GM06990 (cell line): ENCODE results near the gene ARHGAP26.

Experiments
- DNase-seq: peaks from one replicate; pipeline ENCODE4 v3.0.0-alpha.2; 2011; ENCODE audit not compliant: insufficient read length; ENCODE audit errors: extremely low read depth
- H3K27me3 ChIP-seq: replicated peaks from 2 replicates; pipeline ENCODE4 v1.6.0; 2011; ENCODE audit warnings: low read length; ENCODE audit not compliant: control insufficient read depth, insufficient read depth
- H3K36me3 ChIP-seq: 2 replicates; pipeline ENCODE4 v1.5.1; 2011; ENCODE audit warnings: low read length; ENCODE audit not compliant: control insufficient read depth, insufficient read depth
- H3K4me3 ChIP-seq: replicated peaks from 2 replicates; pipeline ENCODE4 v1.5.1; 2011; ENCODE audit warnings: low read depth, mild to moderate bottlenecking, control low read depth, low read length
- TF ChIP-seq, protein P1 (sequence below): IDR thresholded peaks from 2 replicates; pipeline ENCODE4 v1.5.1; 2011; ENCODE audit warnings: low read length, control low read depth, mild to moderate bottlenecking, inconsistent platforms; ENCODE audit not compliant: insufficient read depth, poor library complexity, severe bottlenecking

The ARHGAP26 gene

DNA sequence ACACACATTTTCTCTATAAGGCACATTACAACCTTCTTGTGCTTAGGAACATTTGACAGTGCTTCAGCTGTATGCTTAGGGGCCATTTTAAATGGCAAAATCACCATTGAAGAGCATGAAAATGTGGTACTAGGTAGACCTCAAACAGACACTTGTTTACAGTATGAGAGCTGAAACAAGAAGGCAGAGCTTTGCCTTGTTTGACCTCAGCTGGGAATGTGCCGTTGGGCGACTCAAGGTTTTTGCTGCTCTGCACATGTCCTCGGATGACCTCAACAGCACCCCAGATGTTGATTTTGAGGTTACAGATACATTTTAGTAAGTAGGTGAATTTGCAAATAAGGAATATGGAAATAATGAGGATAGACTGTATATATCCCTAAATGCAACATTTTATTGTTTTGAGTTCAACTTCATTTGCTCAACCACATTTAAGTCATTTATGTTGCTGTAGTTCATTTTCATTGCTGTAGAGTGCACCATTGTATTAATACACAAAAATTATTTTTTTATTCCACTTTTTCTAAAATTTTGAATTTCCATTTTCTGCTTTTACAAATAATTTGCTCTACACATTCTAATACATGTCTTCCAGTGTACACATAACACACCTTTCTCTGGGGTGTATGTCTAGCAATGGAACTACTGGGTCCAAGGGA, 426.6 kb downstream of the ARHGAP26 start:
- TF ChIP-seq, protein P1, sequence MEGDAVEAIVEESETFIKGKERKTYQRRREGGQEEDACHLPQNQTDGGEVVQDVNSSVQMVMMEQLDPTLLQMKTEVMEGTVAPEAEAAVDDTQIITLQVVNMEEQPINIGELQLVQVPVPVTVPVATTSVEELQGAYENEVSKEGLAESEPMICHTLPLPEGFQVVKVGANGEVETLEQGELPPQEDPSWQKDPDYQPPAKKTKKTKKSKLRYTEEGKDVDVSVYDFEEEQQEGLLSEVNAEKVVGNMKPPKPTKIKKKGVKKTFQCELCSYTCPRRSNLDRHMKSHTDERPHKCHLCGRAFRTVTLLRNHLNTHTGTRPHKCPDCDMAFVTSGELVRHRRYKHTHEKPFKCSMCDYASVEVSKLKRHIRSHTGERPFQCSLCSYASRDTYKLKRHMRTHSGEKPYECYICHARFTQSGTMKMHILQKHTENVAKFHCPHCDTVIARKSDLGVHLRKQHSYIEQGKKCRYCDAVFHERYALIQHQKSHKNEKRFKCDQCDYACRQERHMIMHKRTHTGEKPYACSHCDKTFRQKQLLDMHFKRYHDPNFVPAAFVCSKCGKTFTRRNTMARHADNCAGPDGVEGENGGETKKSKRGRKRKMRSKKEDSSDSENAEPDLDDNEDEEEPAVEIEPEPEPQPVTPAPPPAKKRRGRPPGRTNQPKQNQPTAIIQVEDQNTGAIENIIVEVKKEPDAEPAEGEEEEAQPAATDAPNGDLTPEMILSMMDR: no peak
- no peaks in the 10 kb centered on the region for H3K36me3 ChIP-seq
- no peaks in the 10 kb centered on the region for H3K27me3 ChIP-seq
- no peak for DNase-seq
- no peak overlapping the region for H3K4me3 ChIP-seq

DNA sequence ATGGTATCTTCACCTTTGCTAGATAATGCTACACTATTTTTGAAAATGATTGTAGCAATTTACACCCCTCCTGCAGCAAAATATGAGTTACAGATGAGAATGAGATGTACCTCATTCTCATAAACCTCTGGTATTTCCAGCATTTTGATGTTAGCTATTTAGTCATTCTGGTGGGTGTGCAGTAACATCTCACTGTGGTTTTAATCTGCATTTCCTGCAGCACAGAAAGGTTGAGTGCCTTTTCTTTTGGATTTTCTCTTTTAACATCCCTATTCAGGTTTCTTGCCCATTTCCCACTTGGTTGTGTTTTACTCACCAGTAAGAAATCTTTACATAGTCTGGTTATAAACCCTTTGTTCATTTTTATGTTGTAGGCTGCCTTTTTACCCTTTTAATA, 427.1 kb downstream of the ARHGAP26 start:
- TF ChIP-seq, protein P1: no peak
- no peaks in the 10 kb centered on the region for H3K36me3 ChIP-seq
- no peak overlapping the region for H3K4me3 ChIP-seq
- DNase-seq: no peak
- H3K27me3 ChIP-seq: no peaks in the 10 kb centered on the region

DNA sequence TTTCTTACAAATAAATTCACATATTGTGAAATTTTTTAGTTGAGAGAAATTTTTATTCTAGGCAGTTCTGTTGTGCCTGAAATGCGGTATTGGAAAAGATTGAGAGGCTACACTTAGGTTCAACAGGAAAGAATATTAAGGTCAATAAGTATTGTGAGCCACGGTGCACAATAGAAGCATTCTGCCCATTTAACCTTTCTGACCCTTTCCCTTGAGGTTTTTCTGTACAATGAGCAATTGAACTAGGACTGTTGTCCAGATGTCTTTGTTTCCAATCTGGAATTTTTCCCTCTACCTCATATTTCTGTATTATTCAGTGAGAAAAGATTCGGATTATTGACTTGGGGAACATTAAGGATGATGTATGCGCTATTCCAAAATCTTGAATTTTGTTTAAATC, 428.2 kb downstream of the ARHGAP26 start:
- Histone ChIP-seq H3K4me3 (no peak overlapping the region), H3K27me3 (no peaks in the 10 kb centered on the region), H3K36me3 (no peaks in the 10 kb centered on the region)
- DNase-seq: no peak
- TF ChIP-seq, protein P1: no peak

DNA sequence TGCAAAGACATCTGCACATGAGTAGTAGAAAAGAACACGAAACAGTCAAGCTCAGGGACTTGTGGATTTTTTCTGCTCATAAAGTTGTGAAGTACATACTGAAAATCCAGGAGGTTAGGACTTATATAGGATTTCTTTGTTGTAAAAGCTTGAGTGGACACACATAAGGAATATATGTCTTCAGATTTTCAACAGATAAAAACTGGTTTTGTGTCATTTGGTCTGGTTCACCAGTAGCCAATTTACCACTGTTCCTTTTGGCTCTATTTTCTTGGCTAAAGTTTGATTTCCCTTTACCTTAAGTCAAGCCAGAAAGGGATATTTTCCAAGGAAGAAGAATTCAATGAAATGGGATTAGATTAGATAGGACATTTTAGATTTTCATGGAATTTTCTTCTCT, 429.0 kb downstream of the ARHGAP26 start:
- TF ChIP-seq, protein P1: no peak
- Histone ChIP-seq H3K36me3 (no peaks in the 10 kb centered on the region), H3K4me3 (no peak overlapping the region), H3K27me3 (no peaks in the 10 kb centered on the region)
- DNase-seq: no peak

DNA sequence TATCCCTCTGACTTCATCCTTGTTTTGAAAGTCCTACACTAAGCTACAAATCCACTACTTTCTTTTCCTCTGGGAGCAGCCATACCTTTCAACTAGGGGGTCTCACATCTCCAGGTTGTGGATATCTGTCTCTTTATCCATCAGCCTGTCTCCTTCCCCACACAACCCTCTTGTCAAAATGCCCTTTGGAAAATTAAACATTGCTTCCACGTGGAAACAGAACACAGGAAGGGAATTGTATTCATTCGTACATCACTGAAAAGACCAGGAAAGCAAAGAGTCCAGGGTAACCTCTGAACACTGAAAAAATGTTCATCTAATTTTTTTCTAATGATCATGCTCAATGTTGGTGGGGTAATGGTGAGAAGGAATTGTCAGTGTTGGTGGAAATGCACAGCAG, 429.7 kb downstream of the ARHGAP26 start:
- no peaks in the 10 kb centered on the region for H3K36me3 ChIP-seq
- DNase-seq: no peak
- TF ChIP-seq, protein P1: no peak
- no peak overlapping the region for H3K4me3 ChIP-seq
- no peaks in the 10 kb centered on the region for H3K27me3 ChIP-seq

DNA sequence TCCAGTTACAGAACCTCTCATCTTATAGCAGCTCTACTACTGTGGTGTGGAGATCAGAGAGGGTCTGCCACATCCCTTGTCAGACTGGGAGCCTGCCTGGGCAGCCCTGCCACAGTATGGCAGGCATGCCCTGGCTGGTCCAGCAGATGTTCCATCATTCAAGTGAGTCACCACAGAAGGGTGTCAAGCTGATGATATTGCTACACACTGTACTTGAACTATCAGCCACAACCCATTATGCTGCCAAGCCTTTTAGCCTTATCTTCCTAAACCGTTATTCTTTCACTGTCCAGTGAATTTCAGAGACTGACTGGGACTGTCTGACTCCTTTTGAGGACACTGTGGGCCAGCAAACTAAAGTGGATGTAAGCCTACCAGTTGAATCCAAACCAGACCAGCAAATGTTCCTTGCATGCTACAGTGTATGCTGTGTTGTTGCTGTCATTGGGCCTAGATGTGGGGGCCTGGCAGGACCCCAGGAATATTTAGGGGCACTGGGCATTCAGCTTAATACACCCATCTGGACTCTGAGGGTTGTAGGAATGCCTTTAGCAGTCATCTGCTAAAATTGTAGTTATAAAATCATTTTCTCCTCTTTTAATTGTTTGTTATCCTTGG, 430.7 kb downstream of the ARHGAP26 start:
- H3K36me3 ChIP-seq: no peaks in the 10 kb centered on the region
- H3K4me3 ChIP-seq: no peak overlapping the region
- no peaks in the 10 kb centered on the region for H3K27me3 ChIP-seq
- no peak for DNase-seq
- TF ChIP-seq, protein P1: no peak
